Stimulated activated CD8-positive, alpha-beta memory T cell treated with anti-CD3 and anti-CD28 coated beads, Interleukin-4, amount 100 ng/mL, for 24 hours (primary cell): ENCODE measurements around the gene TIMM50.

ENCODE experiments used
- DNase-seq: peaks from one replicate; pipeline ENCODE4 v3.0.0-alpha.2; 2020; ENCODE audit warnings: low read depth

The TIMM50 gene

GRCh38 chr19:39500543-39500942 lies 19.9 kb downstream of the TIMM50 start:
- DNase-seq, result no peak

DNA sequence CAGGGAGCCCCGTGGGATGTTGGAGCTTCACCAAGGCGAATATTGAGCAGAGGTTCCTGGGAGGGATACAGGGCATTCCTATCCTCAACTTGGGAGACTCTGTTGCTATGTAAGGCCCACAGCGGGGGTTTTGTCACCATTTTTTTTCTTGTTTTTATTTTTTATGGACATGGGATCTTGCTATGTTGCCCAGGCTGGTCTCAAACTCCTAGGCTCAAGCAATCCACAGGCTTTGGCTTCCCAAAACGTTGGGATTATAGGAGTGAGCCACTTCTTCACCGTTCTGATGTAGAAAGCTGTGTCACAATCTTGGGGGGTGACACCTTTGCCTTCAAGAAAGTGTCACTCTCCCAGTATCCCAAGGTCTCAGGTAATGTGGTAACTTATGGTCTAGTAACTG lies 20.7 kb downstream of the TIMM50 start:
- no peak for DNase-seq

DNA sequence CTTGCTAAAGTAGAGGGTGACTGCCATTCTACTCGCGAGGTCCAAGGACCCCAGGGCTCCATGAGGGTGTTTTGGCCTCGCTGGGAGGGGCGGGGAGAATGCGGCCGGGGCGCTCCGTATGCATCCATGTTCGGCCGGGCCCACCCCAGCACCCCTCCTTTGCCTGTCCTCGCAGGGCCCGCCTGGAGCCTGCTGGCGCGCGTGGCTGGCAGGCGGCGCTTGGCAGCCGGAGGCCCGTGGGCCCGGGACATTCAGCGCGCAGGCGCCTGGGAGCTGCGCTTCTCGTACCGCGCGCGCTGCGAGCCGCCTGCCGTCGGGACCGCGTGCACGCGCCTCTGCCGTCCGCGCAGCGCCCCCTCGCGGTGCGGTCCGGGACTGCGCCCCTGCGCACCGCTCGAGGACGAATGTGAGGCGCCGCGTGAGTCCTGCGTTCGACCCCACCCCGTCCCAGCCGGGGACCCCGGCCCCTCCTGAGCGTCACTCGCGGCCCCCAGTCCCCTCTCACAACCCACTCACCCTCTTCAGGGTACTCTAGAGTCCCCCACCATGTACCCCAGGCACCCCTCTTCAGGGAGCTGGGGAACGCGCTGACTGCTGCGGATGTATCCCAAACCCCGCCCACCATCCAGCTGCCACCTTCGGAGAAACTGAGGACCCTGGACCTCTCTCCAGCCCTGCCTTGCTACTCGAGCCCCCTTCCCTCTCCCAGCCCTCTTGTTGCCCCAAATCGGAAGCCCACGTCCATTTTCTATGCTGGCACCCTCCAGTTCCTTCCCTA lies 22.2 kb downstream of the TIMM50 start:
- DNase-seq, result peak; percentile 64

- DNase-seq, result no peak
Measured at GRCh38 chr19:39506598-39506943, 25.9 kb downstream of the TIMM50 start.

DNA sequence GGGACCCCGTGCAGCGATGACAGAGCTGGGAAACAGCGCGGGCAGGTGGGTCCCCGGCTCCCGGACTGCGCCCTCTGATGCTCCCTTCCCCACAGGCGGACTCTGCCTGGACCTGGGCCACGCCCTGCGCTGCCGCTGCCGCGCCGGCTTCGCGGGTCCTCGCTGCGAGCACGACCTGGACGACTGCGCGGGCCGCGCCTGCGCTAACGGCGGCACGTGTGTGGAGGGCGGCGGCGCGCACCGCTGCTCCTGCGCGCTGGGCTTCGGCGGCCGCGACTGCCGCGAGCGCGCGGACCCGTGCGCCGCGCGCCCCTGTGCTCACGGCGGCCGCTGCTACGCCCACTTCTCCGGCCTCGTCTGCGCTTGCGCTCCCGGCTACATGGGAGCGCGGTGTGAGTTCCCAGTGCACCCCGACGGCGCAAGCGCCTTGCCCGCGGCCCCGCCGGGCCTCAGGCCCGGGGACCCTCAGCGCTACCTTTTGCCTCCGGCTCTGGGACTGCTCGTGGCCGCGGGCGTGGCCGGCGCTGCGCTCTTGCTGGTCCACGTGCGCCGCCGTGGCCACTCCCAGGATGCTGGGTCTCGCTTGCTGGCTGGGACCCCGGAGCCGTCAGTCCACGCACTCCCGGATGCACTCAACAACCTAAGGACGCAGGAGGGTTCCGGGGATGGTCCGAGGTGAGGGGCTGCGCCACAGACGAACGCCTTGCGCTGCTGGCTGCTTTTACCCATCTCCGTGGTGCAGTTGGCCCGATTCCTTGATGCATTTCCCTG lies 26.5 kb downstream of the TIMM50 start:
- peak; percentile 56 for DNase-seq

- DNase-seq, result no peak
Measured at GRCh38 chr19:39507715-39508364, 27.2 kb downstream of the TIMM50 start.

- no peak for DNase-seq
Measured at GRCh38 chr19:39508629-39509028, 28.0 kb downstream of the TIMM50 start.

DNA sequence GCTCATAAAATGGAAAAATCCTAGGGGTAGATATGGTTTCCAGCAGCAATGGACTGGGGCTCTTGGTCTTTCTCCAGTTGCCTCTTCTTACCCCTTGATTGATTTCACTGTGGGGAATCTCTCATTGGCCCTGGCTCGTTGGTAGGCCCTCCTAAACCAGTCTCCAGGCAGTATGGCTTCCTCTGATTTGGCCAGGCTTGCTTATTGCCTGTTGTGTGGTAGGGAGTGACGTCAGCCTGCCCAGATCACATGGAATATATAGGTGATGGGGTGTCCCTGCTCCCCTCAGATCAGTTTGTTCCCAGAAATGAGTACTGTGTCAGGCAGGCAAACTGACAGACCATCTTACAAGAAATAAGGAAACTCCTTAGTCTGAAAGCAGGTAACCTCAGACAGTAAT lies 28.6 kb downstream of the TIMM50 start:
- DNase-seq, result no peak

- no peak for DNase-seq
Measured at GRCh38 chr19:39512988-39513387, 32.4 kb downstream of the TIMM50 start.

DNA sequence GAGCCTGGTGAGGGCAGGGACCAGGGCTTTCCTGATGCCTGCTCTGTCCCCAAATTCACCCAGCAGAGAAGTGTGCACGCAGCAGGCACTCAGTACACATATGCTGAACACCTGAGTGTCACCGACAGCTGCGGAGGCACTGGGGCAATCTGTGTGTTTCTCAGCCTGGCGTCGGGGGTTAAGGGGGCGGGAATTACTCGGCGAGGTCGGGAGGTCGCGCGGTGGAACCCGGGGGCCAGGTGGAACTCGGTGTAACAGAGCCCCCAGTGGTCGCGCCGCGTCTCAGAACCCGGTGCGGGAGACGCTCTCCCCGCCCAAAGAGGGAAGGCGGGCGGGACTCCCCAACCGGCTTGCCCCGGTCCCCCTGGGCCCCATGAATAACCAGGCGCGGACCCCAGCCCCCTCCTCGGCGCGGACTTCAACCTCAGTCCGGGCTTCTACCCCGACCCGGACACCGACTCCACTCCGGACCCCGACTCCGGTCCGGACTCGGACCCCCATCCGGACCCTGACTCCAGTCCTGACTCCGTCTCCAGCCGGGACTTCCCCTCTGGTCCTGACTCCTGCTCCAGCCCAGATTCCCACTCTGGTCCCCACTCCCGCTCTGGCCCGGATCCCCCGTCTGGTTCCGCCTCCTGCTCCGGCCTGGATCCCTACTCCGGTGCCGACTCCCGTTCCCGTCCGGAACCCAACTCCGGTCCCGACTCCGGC lies 34.4 kb downstream of the TIMM50 start, which contains the start of gene SELENOV:
Gene SELENOV, plus strand, starts transcription at position 300 of the 711 bp plus-strand sequence. Its CDS starts 74 bp downstream, at position 374.
- no peak for DNase-seq

DNA sequence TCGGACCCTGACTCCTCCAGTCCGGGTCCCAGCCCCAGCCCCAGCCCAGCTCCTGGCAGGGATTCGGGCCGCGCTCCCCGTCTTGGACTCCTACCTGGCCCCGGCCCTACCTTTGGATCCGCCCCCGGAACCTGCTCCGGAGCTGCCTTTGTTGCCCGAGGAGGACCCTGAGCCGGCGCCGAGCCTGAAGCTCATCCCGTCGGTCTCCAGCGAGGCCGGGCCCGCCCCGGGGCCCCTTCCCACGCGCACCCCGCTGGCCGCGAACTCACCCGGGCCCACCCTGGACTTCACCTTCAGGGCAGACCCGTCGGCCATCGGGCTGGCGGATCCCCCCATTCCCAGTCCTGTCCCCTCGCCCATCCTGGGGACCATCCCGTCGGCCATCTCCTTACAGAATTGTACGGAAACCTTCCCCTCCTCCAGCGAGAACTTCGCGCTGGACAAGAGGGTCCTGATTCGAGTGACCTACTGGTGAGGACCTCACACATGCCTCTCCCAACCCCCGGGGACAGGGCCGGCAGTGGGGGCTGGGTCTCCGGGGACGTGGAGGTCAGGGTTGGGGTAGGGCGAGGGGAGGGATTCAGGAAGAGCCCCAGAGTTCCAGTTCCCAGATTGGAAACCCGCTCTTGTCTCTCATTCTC lies 35.0 kb downstream of the TIMM50 start:
- no peak for DNase-seq

- no peak for DNase-seq
Measured at GRCh38 chr19:39516270-39516669, 35.6 kb downstream of the TIMM50 start.

DNA sequence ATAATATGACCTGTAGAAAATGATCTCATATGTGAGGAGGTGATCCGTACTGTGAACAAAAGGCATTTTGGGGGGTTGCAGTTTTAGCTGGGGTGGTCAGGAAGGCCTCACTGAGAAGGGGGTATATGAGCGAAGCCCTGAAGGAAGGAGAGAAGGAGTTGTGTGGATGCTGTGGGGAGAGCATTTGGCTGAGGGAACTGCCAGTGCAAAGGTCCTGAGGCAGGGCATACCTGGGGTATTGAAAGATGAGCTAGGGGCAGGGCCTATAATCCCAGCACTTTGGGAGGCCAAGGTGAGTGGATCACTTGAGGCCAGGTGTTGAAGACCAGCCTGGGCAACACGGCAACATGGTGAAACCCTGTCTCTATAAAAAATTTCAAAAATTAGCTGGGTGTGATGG lies 36.8 kb downstream of the TIMM50 start:
- no peak for DNase-seq

DNA sequence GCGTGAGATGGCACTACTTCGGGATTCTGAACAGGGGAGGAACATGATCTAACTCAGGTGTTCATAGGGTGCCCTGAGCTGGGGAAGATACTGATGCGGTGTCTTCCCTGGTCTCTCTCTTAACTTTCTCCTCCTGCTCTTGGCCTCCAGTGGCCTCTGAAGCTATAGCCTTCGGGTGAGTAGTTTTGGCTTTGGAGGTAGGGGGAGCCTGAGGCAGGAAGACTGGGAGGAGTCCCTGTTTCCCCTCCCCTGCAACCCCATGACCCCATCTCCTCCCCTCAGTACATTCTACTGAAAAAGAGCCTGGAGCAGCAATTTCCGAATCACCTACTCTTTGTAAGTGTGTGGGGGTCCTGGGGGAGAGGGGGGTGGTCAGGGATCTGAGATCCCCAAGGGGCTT lies 37.8 kb downstream of the TIMM50 start:
- no peak for DNase-seq

DNA sequence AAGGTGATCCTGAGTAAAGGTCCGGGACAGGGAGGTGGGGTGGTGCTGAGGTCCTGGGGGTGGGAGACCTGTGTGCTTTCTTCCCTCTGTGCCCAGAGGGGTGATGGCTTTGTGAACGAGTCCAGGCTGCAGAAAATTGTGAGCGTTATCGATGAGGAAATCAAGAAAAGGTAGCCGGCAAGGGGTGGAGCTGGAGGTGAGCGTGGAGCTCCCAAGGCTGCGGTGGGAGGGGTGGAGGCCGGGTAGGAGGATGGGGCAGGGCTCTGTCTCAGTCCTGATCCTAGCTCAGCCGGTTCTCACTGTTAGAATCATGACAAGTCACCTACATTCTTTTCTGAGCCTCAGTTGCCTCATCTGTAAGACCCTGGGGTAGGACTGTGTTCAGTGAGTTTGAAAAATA lies 38.3 kb downstream of the TIMM50 start:
- no peak for DNase-seq

DNA sequence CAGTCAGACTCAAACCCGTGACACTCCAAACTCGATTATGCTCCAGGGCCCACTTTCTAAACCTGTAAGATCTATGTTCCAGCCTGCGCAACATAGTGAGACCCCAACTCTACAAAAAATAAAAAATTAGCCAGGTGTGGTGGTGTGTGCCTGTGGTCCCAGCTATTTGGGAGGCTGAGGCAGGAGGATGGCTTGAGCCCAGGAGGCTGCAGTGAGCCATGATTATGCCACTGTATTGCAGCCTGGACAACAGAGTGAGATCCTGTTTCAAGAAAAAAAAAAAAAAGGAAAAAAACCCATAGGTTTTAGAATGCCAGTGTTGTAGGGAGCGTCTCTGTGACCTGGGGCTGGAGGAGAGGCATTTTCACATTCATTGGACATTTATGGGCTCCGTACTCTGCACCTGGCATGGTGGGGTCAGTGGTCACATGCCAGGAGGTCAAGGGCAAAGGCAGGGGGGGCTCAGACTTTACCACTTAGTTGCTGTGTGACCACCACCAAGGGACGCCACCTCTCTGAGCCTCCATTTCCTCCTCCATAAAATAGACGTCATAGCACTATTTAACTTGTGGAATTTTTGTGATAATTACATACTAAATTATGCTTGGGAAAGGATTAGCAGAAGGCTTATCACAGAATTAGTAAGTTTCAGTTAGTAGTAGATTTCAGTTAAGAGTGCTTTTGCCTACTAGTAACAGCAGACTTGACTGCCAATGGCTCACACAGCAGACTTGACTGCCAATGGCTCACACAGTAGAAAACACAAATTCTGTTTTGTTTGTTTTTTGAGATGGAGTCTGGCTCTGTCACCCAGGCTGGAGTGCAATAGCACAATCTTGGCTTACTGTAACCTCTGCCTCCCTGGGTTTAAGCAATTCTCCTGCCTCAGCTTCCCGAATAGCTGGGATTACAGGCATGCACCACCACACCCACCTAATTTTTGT lies 40.2 kb downstream of the TIMM50 start:
- no peak for DNase-seq

- DNase-seq, result no peak
Measured at GRCh38 chr19:39524495-39524894, 43.9 kb downstream of the TIMM50 start.

DNA sequence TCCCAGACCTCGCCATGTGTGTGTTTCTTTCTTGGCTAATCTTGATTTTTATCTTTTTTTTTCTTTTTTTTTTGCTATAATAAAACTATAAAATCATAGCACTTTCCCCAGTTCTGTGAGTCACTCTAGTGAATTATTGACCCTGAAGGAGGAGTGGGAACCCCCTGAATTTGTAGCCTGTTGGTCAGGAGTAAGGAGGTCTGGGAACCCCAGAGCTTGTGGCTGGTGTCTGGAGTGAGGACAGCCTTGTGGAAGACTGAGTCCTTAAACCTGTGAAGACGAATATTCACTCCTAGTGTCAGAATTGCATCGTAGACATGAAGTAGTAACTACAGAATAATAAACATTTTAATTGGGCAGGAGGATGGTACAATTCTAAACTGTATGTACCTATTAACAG lies 44.6 kb downstream of the TIMM50 start:
- DNase-seq, result no peak

DNA sequence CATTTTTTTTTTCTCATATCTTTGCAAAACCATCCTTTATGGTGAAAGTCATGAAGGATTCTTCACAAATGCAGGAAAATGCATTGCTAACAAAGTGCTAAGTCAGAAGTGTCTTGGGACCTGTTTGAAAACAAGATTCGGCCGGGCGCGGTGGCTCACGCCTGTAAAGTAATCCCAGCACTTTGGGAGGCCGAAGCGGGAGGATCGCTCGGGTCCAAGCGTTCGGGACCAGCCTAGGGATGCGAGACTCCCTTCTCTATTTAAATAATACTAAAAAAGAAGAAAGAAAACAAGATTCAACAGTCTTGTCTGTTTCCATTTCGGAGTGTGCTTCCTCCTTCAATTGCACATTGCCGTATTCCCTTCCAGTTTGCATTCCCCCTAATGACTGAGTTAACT lies 51.2 kb downstream of the TIMM50 start:
- DNase-seq, result no peak

- DNase-seq, result peak; percentile 90
Measured at GRCh38 chr19:39532233-39533002, 51.8 kb downstream of the TIMM50 start, which contains the start of gene EID2B. EID2B (minus strand) TSS chr19:39532852; CDS start chr19:39532802, 50 bp downstream.
